ENCODE data around the gene ACTN3. TPM values are rescaled to one million over a fixed set of nuclear protein-coding genes. Genes with fewer than 3 reads are reported as not detected.

Gene ACTN3
- polyA plus RNA-seq (2012; ENCODE audit: insufficient read length, low read depth), result 0.13 TPM

GRCh38 chr11:66546368-66546965 is at the start of gene ACTN3:
ACTN3 (plus strand) TSS chr11:66546903; CDS start chr11:66546938, 35 bp downstream.
- TF ChIP-seq SIN3A (IDR thresholded peaks at IDR 0.05; ENCODE audit: borderline replicate concordance, insufficient read depth, low read length) (no peak), REST (IDR thresholded peaks at IDR 0.05; ENCODE audit: insufficient read depth in 1 of 2, low read depth in 2 of 2, low read length in 2 of 2) (no peak), FOXP2 (optimal IDR thresholded peaks at IDR 0.05; ENCODE audit: borderline replicate concordance, extremely low read depth, extremely low read length, insufficient read depth) (no peak), POLR2AphosphoS5 (IDR thresholded peaks at IDR 0.05; ENCODE audit: low read depth, low read length) (no peak), TAF1 (IDR thresholded peaks at IDR 0.05; ENCODE audit: borderline replicate concordance, insufficient read depth, low read length) (no peak)

GRCh38 chr11:66497206-66497605 is 49.5 kb upstream of the ACTN3 start:
- no peak for TF ChIP-seq REST (IDR thresholded peaks at IDR 0.05; ENCODE audit: insufficient read depth in 1 of 2, low read depth in 2 of 2, low read length in 2 of 2)
- TF ChIP-seq TAF1 (IDR thresholded peaks at IDR 0.05; ENCODE audit: borderline replicate concordance, insufficient read depth, low read length), result no peak
- TF ChIP-seq FOXP2 (optimal IDR thresholded peaks at IDR 0.05; ENCODE audit: borderline replicate concordance, extremely low read depth, extremely low read length, insufficient read depth), result no peak
- no peak for TF ChIP-seq POLR2AphosphoS5 (IDR thresholded peaks at IDR 0.05; ENCODE audit: low read depth, low read length)
- no peak for TF ChIP-seq SIN3A (IDR thresholded peaks at IDR 0.05; ENCODE audit: borderline replicate concordance, insufficient read depth, low read length)

- no peak for TF ChIP-seq REST (IDR thresholded peaks at IDR 0.05; ENCODE audit: insufficient read depth in 1 of 2, low read depth in 2 of 2, low read length in 2 of 2)
- no peak for TF ChIP-seq POLR2AphosphoS5 (IDR thresholded peaks at IDR 0.05; ENCODE audit: low read depth, low read length)
- TF ChIP-seq SIN3A (IDR thresholded peaks at IDR 0.05; ENCODE audit: borderline replicate concordance, insufficient read depth, low read length), result no peak
- no peak for TF ChIP-seq TAF1 (IDR thresholded peaks at IDR 0.05; ENCODE audit: borderline replicate concordance, insufficient read depth, low read length)
- TF ChIP-seq FOXP2 (optimal IDR thresholded peaks at IDR 0.05; ENCODE audit: borderline replicate concordance, extremely low read depth, extremely low read length, insufficient read depth), result no peak
These were observed 48.2 kb upstream of the ACTN3 start for GRCh38 chr11:66498506-66498905.

- TF ChIP-seq FOXP2 (optimal IDR thresholded peaks at IDR 0.05; ENCODE audit: borderline replicate concordance, extremely low read depth, extremely low read length, insufficient read depth), result no peak
- no peak for TF ChIP-seq POLR2AphosphoS5 (IDR thresholded peaks at IDR 0.05; ENCODE audit: low read depth, low read length)
- no peak for TF ChIP-seq SIN3A (IDR thresholded peaks at IDR 0.05; ENCODE audit: borderline replicate concordance, insufficient read depth, low read length)
- TF ChIP-seq TAF1 (IDR thresholded peaks at IDR 0.05; ENCODE audit: borderline replicate concordance, insufficient read depth, low read length), result no peak
- no peak for TF ChIP-seq REST (IDR thresholded peaks at IDR 0.05; ENCODE audit: insufficient read depth in 1 of 2, low read depth in 2 of 2, low read length in 2 of 2)
These were observed 41.4 kb upstream of the ACTN3 start for GRCh38 chr11:66505276-66505816.

All from PFSK-1 (cell line).